Uterus (tissue), 2 donors: Measurements from ENCODE around the gene DNAH10.

Source experiments
- POLR2A ChIP-seq, 2 donors: fragments of 450-650 bp; IDR thresholded peaks; one replicate each; pipeline ENCODE4 v1.6.1; 2016; ENCODE audit warnings: antibody characterized with exemption in 2 of 2, mild to moderate bottlenecking in 1 of 2, moderate library complexity in 1 of 2
- TF ChIP-seq, protein P1 (sequence below), 4 experiments: fragments of 200-600 bp in 2 of 4; fragments of 450-650 bp in 2 of 4; sonication (generic) in 2 of 4; IDR thresholded peaks; one replicate each; pipeline ENCODE4 v1.5.1; 2016 to 2019; ENCODE audit warnings: antibody characterized with exemption in 4 of 4, mild to moderate bottlenecking in 2 of 4, moderate library complexity in 1 of 4

DNA sequence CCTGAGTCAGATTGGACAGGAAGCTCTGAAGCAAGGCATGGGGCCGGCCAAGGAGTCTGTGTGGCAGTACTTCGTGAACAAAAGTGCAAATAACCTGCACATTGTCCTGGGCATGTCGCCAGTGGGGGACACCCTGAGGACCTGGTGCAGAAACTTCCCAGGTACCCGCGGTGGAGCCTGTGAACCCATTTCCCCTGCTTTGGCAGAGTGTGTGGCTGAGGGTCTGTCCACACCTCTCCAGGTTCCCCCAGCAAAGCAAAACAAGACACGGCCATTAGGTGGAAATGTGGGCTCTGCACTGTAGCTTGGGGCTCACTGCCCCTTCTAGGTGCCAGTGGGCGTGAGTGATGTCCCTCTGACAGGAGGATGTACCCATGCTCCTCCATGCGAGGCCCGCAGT lies 131.2 kb downstream of the DNAH10 start:
- TF ChIP-seq, protein P1, sequence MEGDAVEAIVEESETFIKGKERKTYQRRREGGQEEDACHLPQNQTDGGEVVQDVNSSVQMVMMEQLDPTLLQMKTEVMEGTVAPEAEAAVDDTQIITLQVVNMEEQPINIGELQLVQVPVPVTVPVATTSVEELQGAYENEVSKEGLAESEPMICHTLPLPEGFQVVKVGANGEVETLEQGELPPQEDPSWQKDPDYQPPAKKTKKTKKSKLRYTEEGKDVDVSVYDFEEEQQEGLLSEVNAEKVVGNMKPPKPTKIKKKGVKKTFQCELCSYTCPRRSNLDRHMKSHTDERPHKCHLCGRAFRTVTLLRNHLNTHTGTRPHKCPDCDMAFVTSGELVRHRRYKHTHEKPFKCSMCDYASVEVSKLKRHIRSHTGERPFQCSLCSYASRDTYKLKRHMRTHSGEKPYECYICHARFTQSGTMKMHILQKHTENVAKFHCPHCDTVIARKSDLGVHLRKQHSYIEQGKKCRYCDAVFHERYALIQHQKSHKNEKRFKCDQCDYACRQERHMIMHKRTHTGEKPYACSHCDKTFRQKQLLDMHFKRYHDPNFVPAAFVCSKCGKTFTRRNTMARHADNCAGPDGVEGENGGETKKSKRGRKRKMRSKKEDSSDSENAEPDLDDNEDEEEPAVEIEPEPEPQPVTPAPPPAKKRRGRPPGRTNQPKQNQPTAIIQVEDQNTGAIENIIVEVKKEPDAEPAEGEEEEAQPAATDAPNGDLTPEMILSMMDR (IDR thresholded peaks at IDR 0.05), result no peak
- TF ChIP-seq POLR2A (IDR thresholded peaks at IDR 0.05), result no peak
